Activated naive CD4-positive, alpha-beta T cell treated with anti-CD3 and anti-CD28 coated beads for 36 hours (primary cell): ENCODE results near the gene OR3A1. TPM values are rescaled to one million over a fixed set of nuclear protein-coding genes. Genes with fewer than 3 reads are reported as not detected.
"Not testable (repeated sequence)": the region's sequence is repeated elsewhere in the genome, so short reads cannot be mapped to it uniquely, and the experiment has no call there.

Experiments used
- CTCF ChIA-PET: fragments of 350-600 bp; sonication (Branson Sonifier 250); formaldehyde crosslinking; loops from one replicate; lab custom pipeline; 2021; ENCODE audit warnings: antibody characterized with exemption; lab: Charles Lee
- DNase-seq: peaks from one replicate; pipeline ENCODE4 v3.0.0-alpha.2; 2020
- H3K27ac Mint-ChIP-seq: one replicate; pipeline ENCODE4 v1.8.0; 2021; ENCODE audit warnings: mild to moderate bottlenecking, mixed read lengths
- H3K27me3 Mint-ChIP-seq: one replicate; pipeline ENCODE4 v1.8.0; 2021; ENCODE audit warnings: low read depth, mixed read lengths
- H3K36me3 Mint-ChIP-seq: one replicate; pipeline ENCODE4 v1.8.0; 2021; ENCODE audit warnings: low read depth, mixed read lengths
- H3K4me1 Mint-ChIP-seq: one replicate; pipeline ENCODE4 v1.8.0; 2021; ENCODE audit warnings: low read depth, mixed read lengths
- H3K4me3 Mint-ChIP-seq: one replicate; pipeline ENCODE4 v1.8.0; 2021; ENCODE audit warnings: mild to moderate bottlenecking, moderate library complexity, mixed read lengths
- H3K9me3 Mint-ChIP-seq: one replicate; pipeline ENCODE4 v1.8.0; 2021; ENCODE audit warnings: mixed read lengths
- intact Hi-C: fragments of 100-400 bp; cut with micrococcal nuclease; formaldehyde crosslinking; loops from one replicate; pipeline ENCODE4 v1.15.1; 2023
- total RNA-seq, 2 experiments: library from RNA; stranded (reverse); gene quantifications; one replicate each; pipeline ENCODE4 v1.2.3, GENCODE V29; 2021

Gene OR3A1
- total RNA-seq, 2 experiments from 2014 or later = 0.12 TPM; not detected in 1

DNA sequence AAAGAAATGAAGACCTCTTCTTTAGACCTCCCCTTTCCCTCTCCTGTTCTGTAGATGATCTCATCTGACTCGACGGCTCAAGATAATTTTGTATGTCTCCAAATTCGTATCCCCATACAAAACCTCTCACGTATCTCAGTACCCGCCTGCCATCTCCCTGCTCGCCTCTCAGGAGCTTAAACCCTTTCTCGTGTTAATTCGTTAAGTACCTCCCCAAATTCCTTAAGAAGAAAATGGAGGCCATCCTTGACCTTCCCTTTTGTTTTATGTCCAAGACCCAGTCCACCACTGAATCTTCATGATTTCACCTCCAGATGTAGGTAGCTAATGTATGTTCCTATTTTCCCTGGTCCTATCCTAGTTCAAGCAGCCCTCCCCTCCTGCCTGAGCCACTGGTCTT, 41.6 kb downstream of the OR3A1 start:
- Mint-ChIP-seq H3K4me1 (no peaks in the 10 kb centered on the region), H3K9me3 (peaks cover 5% of the 10 kb centered on the region), H3K27me3 (peaks cover 3% of the 10 kb centered on the region), H3K4me3 (no peak overlapping the region), H3K36me3 (no peaks in the 10 kb centered on the region), H3K27ac (no peak overlapping the region)
- intact Hi-C loops = no loop called here
- no peak for DNase-seq
- CTCF ChIA-PET = no interaction called here

DNA sequence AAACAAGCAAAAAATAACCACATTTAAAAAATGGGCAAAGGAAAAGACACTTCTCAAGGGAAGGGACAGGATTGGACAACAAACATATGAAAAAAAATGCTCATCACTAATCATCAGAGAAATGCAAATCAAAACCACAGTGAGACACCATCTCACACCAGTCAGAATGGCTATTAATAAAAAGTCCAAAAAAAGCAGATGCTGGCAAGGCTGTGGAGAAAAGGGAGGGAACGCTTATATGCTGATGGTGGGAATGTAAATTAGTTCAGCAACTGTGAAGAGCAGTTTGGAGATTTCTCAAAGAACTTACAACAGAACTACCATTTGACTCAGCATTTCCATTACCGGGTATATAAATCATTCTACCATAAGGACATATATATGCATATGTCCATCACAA, 49.1 kb downstream of the OR3A1 start:
- CTCF ChIA-PET, H3K27me3 Mint-ChIP-seq, intact Hi-C loops, H3K4me1 Mint-ChIP-seq, H3K4me3 Mint-ChIP-seq, H3K9me3 Mint-ChIP-seq, H3K36me3 Mint-ChIP-seq, H3K27ac Mint-ChIP-seq, DNase-seq: not testable (repeated sequence)

DNA sequence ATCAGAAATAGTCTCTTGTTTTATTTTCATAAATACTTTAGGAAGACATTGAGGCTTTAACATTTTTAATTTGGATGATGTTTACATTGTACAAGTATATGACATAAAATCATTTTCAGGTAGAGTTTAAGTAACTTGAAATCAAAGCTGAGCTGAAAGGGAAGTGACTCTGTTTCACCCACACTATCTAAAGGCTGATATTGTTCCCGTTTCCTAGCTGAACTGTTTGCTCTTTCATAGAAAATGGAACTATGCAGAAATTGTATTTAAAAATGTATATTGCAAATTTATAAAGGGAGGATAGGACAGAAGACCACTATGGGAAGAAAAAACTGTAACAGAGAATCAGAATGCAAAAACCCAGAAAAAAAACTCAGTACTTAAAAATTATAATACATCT, 53.3 kb downstream of the OR3A1 start:
- H3K27ac Mint-ChIP-seq, H3K4me1 Mint-ChIP-seq, CTCF ChIA-PET, H3K9me3 Mint-ChIP-seq, intact Hi-C loops, H3K4me3 Mint-ChIP-seq, H3K36me3 Mint-ChIP-seq, DNase-seq, H3K27me3 Mint-ChIP-seq: not testable (repeated sequence)

DNA sequence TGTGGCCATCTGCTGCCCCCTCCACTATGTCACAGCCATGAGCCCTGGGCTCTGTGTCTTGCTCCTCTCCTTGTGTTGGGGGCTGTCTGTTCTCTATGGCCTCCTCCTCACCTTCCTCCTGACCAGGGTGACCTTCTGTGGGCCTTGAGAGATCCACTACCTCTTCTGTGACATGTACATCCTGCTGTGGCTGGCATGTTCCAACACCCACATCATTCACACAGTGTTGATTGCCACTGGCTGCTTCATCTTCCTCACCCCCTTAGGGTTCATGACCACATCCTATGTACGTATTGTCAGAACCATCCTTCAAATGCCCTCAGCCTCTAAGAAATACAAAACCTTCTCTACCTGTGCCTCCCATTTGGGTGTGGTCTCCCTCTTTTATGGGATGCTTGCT, 57.1 kb downstream of the OR3A1 start:
- H3K27me3 Mint-ChIP-seq, H3K4me3 Mint-ChIP-seq, H3K27ac Mint-ChIP-seq, DNase-seq, intact Hi-C loops, CTCF ChIA-PET, H3K4me1 Mint-ChIP-seq, H3K36me3 Mint-ChIP-seq, H3K9me3 Mint-ChIP-seq: not testable (repeated sequence)

Other genes with a start within 250 kb of the OR3A1 start
- gene OR1D5, start 234.8 kb downstream of the OR3A1 start, total RNA-seq = not detected
- gene OR1D2, start 193.9 kb downstream of the OR3A1 start, total RNA-seq = not detected
- gene OR1G1, start 170.8 kb downstream of the OR3A1 start, total RNA-seq = not detected
- gene OR1A2, start 100.8 kb downstream of the OR3A1 start, total RNA-seq = not detected
- not detected for gene OR1A1, start 90.7 kb downstream of the OR3A1 start, total RNA-seq
- 1 to 10 TPM; 2.6 to 3.0 TPM for gene OR3A2, start 87.9 kb upstream of the OR3A1 start, total RNA-seq
- not detected for gene OR1E1, start 100.0 kb upstream of the OR3A1 start, total RNA-seq
- not detected for gene OR3A3, start 113.0 kb upstream of the OR3A1 start, total RNA-seq
- not detected for gene OR1E2, start 135.5 kb upstream of the OR3A1 start, total RNA-seq
- not detected for gene SPATA22, start 173.5 kb upstream of the OR3A1 start, total RNA-seq
- under 1 TPM in 1 of 2 experiments, not detected in 1; 0.29 TPM for gene ASPA, start 177.6 kb upstream of the OR3A1 start, total RNA-seq